ENCODE data around the gene AKT2. TPM values are rescaled to one million over a fixed set of nuclear protein-coding genes. Genes with fewer than 3 reads are reported as not detected.

AKT2 gene
- total RNA-seq, 1 donor from 2014 or later, result 126 TPM

DNA sequence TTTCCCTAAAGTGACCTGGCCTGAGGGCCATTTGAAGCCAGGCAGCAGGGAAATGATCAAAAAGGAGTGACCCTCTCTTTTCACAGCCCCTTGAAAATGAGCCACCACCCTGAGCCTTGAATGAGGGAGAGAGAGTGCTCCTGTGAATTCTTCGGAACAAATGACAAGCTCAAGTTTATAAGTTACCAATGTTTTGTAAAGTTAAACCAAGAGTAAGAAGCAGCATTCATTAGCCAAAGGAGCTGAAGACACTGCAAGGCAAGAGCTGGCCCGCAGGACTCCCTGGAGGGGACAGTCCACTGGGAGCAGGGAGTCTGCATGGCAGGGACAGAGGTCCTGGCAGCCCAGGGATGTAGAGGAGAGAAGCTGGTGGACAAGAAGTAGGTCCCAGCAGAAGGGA is 42.0 kb downstream of the AKT2 start:
- DNase-seq (peak; percentile 31), ATAC-seq (ENCODE audit: poor library complexity) (no peak)
- intact Hi-C loops (cut with DNase I), result no loop called here

DNA sequence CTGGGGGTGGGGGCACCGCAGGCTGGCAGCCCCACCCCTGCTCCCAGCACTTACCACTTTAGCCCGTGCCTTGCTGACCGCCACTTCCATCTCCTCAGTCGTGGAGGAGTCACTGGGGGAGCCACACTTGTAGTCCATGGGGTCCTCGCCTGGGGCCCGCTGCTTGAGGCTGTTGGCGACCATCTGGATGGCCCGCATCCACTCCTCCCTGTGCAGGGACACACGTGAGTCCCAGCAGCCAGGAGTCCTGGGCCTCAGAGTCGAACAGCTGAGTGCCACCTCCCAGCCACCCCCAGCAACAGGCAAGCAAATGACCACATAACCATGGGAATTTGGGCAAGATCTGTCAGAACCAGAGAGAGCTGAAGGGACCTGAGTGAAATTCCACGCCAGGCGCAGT is 42.7 kb downstream of the AKT2 start:
- peak; percentile 4 for ATAC-seq (ENCODE audit: poor library complexity)
- intact Hi-C loops (cut with DNase I), result no loop called here
- peak; percentile 34 for DNase-seq

DNA sequence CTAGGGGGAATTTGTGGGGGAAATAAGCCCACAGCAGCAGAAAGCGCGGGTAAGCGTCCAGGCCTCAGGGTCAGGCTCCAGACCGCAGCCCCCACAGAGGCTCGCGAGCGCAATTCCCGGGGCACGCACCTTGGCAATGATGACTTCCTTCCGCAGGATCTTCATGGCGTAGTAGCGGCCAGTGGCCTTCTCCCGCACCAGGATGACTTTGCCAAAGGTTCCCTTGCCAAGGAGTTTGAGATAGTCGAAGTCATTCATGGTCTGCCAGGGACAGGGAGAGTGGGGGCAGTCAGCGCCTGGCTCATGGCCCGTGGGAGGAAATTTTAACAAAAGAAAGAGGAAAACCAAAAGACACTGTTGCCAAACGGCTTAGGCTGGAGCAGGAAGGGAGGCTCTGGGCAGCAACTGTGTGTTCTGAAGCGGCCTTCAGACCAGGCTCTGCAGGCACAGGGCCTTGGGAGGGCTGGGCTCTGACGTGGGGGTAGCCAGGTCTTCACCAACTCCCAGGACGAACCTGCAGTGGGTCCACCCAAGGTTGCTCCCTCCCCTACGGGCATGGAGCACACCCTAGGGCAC is 43.2 kb downstream of the AKT2 start:
- DNase-seq, result peak; percentile 84
- ATAC-seq (ENCODE audit: poor library complexity), result peak; percentile 92
- intact Hi-C loops (cut with DNase I), result no loop called here

DNA sequence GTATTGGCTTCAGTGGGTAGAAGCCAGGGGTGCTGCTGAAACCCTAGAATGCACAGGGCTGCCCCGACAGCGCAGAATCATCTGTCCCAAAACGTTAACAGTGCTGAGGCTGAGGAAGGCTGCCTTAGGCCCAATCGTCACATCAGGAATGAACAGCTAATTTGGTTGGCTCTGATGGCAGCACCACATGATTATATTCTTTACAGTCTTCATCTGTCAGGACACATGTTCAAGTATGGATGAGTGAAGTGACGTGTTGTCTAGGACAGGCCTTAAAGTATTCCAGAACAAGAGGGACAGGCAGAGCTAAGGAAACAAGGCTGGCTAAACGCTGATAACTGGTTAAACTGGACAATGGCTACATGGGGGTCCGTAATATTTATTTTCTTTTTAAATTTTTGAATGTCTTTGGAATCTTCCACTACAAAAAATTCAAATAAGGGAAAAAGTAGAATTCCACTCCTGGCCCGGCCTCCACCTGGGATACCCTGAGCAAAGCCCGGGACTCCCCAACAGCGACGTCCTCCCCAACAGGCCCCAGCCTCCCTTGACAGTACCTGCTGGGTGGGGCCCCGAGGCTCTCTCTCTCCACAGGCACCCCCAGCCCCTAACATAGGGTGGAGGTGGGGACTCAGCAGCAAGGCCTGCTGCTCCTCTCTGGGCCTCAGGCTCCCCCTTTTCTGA is 43.9 kb downstream of the AKT2 start:
- intact Hi-C loops (cut with DNase I), result no loop called here
- DNase-seq (peak; percentile 14), ATAC-seq (ENCODE audit: poor library complexity) (no peak)

DNA sequence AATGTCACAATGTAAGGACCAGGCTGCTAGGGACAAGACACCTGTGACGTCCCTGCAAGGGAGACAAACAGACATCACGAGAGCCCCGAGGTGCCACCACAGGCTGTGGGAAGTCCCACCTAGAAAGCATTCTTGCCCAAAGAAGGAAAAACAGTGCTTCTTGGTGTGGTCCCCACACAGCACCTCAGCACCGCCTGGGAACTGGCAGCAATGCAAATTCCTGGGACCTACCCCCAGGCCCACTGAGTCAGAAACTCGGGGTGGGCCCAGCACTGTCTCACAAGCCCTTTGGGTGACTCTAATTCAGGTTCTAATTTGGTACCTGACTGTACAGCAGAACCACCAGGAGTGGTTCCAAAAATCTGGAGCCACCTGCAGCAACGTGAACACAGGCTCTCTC is 44.8 kb downstream of the AKT2 start:
- DNase-seq, result peak; percentile 13
- ATAC-seq (ENCODE audit: poor library complexity), result no peak
- intact Hi-C loops (cut with DNase I), result no loop called here

DNA sequence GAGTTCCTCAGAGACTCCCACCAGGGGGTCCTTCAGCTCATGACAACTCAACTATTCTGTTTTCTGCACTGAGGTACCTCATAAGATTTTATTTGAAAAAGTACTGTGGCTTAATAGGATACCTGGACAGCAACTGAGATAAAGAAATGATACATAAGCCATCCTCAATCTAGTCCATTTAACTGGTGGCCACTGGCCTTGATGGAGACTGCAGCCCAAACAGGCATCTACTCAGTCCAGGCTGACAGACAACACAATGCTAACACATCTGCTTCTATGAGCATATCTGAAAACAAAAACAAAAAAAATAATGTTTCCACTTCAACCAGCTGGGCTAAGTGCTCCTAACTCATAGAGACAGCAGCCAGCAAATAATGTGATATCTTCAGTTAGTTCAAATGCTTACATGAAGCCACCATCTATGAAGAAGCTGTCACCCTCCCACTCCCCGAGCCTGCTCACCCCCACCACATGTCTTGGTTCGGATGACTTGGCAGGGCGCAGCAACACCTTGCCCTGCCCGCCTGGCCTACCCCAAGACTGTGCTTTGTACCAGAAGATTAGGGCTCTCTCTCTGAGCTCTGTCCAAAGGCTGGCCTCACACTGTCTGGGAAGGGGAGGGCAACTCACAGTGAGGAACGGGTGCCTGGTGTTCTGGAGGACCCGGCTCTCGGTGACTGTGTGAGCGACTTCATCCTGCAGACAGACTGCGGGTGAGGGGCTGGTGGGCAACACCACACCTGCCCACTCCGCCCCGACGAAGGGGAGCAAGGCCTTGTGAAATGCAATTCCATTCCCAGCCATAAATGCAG is 45.5 kb downstream of the AKT2 start:
- ATAC-seq (ENCODE audit: poor library complexity), result no peak
- peak; percentile 24 for DNase-seq
- intact Hi-C loops (cut with DNase I), result no loop called here

DNA sequence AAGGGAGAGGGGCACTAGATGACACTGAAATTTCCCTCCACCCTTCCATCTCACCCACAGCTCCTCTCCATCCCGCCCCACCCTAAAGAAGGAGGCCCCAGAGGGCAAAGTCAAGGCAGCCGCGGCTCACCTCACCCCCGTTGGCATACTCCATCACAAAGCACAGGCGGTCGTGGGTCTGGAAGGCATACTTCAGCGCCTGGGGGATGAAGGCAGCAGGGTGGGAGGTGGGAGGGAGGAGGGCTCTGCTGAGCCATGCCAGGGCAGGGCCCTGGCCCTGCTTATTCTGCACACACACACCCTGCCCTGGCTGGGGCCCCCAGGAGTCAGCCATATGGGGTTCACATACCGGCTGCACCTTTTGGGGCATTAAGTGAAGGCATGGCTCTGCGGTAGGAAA is 46.4 kb downstream of the AKT2 start:
- DNase-seq (peak; percentile 14), ATAC-seq (ENCODE audit: poor library complexity) (no peak)
- intact Hi-C loops (cut with DNase I), result no loop called here

DNA sequence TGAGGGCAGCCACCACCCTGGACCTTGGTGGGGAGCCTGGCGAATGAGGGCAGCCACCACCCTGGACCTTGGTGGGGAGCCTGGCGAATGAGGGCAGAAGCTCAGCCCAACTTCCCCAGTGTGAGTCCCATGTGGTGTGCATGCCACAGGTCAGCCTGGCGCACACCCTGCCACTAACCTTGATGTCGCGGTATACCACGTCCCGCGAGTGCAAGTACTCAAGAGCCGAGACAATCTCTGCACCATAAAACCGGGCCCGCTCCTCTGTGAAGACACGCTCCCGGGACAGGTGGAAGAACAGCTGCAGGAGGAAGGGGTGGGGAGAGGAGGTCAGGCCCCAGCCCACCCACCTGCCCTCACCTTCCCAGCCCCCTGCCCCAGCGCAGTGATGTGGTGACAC is 47.4 kb downstream of the AKT2 start:
- ATAC-seq (ENCODE audit: poor library complexity) (no peak), DNase-seq (peak; percentile 26)
- intact Hi-C loops (cut with DNase I), result no loop called here

DNA sequence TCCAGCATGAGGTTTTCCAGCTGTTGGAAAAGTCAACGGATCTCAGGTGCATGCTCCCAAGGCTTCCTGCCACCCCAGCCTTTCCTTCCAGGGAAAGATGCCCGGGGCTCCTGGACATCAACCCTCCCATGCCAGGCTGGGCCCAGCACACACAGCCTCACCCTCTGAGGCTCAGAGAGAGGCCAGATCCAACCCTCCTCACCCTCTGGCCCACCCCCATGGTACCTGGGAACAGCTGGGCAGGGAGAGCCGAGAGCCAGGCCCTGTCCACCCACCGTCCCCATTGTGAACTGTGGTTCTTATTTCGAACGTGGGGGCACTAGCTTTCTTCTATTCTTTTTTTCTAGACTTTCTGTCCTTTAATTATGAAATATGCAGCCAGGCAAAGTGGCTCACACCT is 48.8 kb downstream of the AKT2 start:
- DNase-seq (no peak), ATAC-seq (ENCODE audit: poor library complexity) (no peak)
- intact Hi-C loops (cut with DNase I), result no loop called here

DNA sequence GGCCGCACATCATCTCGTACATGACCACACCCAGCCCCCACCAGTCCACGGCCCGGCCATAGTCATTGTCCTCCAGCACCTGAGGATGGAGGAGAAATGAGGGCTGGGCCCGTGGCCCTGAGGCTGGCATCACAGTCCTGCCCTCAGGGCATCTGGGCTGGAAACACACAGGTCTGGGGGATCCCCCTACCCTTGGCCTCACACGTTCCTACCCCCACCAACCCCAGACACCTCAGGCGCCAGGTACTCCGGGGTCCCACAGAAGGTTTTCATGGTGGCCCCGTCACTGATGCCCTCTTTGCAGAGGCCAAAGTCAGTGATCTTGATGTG is 49.2 kb downstream of the AKT2 start:
- DNase-seq (peak; percentile 34), ATAC-seq (ENCODE audit: poor library complexity) (no peak)
- intact Hi-C loops (cut with DNase I), result no loop called here

DNA sequence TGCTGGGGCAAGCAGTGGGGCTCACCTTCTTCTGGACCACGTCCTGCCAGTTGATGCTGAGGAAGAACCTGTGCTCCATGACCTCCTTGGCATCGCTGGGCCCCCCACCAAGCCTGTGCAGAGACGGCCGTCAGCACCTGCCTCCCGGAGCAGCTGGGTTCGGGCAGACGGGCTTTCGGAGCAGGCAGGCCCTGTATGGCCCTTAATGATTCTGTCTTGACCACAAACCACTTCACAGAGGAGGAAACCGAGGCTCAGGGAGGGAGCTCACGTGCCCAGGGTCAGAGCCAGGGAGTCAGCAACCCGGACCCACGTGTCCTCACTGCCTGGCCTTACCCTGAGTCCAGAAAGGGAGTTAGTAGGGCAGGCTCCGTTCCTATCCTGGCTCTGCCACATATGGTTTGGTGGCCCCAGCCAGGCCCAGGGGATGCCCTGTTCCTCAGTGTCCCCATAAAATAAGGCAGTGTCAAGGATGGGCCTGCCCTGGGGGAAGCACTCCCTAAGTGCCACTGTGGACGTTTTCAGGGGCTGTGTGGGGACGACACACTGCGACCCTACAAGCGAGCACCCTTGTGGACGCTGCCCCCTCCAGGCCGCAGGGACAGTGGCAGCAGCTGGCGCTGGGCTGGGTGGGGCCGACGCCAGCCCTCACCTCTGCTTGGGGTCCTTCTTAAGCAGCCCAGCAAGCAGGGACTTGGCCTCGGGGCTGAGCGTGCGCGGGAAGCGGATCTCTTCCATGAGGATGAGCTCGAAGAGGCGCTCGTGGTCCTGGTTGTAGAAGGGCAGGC is 49.7 kb downstream of the AKT2 start:
- ATAC-seq (ENCODE audit: poor library complexity), result no peak
- intact Hi-C loops (cut with DNase I), result no loop called here
- peak; percentile 41 for DNase-seq

DNA sequence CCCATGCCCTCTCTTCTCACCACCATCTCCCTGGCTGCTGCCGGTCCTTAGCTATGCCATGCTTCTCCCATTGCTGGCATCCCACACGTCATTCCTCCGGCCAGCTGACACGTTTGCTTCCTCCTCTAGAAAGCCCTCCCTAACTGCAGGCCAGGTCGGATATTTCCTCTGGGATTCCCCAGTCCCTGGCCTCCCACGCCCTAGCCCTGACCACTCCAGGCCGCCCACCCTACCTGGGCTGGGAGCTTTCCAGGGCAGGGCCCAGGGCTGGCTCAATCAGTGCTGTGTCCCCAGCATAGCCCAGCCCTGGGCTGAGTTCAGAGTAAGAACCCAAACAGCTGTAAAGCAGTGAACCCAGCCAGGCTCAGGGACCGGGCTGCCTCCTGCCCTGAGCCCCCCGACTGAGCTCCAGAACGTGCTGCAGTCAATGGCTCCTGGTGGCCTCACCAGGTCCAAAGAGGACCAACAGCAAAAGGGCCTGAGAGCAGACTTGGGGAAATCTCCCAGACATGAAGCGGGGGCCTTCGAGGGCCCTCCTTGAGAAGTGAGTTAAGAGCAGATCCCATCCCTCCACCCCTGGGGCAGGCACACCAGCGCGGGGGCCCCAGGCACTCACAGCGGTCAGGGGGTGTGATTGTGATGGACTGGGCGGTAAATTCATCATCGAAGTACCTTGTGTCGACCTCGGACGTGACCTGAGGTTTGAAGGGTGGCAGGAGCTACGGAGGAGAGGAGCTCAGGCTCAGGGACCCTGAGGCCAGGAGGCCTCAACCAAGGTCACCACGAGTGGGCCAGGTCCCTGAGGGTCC is 50.5 kb downstream of the AKT2 start:
- no peak for ATAC-seq (ENCODE audit: poor library complexity)
- peak; percentile 35 for DNase-seq
- intact Hi-C loops (cut with DNase I), result no loop called here

DNA sequence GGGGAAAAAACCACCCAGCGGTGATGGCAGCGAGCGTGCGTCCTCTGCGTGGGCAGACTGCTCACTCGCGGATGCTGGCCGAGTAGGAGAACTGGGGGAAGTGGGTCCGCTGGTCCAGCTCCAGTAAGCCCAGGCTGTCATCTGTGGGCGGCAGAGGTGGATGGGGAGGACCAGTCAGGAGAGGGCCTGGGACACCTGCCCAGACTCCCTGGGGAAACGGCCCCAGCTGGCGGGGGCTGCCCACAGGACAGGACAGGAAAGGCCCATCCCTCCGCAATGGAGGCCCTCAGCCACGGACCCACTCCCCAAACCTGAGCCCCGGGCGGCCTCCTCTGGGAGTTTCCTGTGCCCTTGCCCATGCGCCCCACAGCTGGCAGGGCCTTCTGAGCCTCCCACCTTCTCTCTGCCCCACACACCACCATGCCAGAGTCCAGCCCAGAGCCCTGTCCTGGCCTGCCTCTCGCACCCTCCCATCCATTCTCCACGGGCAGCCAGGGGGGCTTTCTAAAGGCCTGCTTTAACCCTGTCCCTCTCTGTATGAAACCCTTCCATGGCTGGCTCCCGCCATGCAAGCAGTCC is 51.2 kb downstream of the AKT2 start:
- no peak for ATAC-seq (ENCODE audit: poor library complexity)
- DNase-seq, result peak; percentile 30
- intact Hi-C loops (cut with DNase I), result no loop called here

DNA sequence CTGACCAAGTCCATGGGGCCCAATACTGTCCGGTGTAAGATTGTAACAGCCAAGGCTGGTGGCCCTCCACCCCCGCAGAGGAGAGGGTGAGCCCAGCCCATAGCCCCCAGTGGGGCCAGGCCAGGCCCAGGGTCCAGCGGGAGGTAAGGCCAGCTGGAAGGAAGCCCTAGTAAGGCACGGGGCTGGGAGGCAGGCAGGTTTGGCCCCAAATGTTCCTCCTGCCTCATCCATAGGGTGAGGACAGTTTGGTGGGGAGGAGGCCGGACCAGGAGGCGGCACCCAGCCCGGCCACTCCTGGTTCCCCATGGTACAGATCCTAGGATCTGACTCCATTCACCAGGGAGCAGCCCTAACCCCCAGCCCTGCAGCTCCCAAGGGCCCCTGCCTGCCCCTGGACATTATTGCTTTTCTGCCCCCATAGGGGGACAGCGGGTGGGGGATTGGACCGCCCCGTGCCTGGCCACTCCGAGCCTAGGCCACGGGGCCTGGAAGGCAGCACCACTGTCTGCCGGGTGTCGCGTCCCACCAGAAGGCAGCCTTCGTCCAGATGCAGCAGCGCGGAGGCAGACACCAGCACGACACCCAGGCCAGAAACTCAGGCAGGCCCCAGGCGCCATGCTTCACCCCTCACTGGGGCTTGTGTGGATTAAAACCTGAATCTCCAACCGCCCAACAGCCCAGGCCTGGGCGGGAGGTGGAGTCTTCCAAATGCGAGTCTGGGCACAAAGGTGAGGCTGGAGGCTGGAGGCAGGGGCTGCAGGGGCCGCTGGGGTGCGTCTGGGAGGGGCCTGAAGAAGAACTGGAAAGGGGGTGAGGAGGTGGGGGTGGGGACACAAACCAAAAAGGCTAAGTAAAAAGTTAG is 52.0 kb downstream of the AKT2 start:
- peak; percentile 33 for DNase-seq
- no peak for ATAC-seq (ENCODE audit: poor library complexity)
- intact Hi-C loops (cut with DNase I), result no loop called here

DNA sequence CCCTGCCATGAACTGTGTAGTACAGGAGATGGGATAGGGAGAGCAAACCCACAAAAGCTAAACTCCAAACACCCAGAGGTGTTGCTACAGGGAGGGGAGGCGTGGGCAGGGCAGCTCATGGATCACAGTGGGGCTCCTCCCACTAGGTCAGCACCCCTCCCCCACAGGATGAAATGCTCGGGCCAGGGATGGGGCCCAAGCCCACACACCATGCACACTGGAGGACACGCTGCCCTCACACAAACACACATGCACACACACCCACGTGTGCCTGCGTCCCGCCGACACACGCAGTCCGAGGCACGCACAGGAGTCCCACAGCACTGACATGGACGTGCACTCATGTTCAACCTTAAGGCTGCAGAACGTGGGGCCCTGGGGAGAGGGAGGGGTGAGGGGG is 52.7 kb downstream of the AKT2 start:
- intact Hi-C loops (cut with DNase I), result no loop called here
- ATAC-seq (ENCODE audit: poor library complexity) (peak; percentile 4), DNase-seq (no peak)

DNA sequence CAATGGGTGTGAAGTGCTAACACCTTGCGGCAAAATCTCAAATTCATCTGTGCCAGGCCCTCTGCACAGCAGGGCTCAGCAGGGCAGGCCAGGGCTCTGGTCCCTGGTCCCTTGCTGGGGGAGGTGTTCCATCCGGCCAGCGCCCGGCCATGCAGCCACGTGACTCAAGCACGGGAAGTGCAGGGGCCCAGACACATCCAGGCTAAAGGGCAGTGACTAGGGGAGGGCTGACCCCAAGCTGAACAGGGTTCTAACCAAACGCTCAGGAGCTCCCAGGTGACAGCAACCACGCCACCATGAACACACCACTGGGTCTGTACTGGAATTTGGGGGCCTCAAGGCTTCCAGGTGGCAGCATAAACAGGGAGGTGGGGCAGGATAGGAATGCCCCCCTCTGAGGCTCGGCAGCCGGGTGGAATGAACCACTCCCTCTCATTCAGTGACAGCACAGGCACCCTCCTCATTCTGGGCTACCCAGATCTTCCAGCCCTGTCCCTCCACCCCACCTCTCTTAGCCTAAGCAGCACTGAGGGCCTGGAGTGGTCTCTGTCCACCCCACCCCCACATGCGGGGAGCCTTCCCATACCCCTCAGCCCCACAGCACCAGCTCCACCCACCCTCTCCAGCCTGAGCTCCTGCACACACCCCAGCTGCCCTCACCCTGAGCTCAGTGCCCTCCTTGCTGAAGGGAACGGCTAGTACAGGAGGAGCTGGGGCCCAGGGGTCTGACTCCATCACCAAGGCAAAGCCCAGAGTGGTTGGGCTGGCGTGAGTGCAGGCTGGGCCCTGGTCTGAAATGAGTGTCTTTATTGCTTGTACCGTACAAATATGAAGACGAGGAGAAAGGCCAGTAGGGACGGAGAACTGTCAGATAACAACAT is 53.4 kb downstream of the AKT2 start:
- ATAC-seq (ENCODE audit: poor library complexity) (peak; percentile 67), DNase-seq (peak; percentile 61)
- intact Hi-C loops (cut with DNase I), result no loop called here

All from Right ventricle myocardium superior (tissue), 1 donor.